ENCODE results near the gene JAM3.

- no peak for TF ChIP-seq CEBPB (IDR thresholded peaks at IDR 0.05)
- no peak for TF ChIP-seq USF1 (IDR thresholded peaks at IDR 0.05)
- TF ChIP-seq NFIC (IDR thresholded peaks at IDR 0.05), result no peak
- TF ChIP-seq MAX (IDR thresholded peaks at IDR 0.05), result no peak
- no peak for TF ChIP-seq FOXM1 (IDR thresholded peaks at IDR 0.05; ENCODE audit: borderline replicate concordance, low read depth)
- TF ChIP-seq REST (IDR thresholded peaks at IDR 0.05; ENCODE audit: low read depth), result no peak
Measured at GRCh38 chr11:134154441-134154840, 85.6 kb downstream of the JAM3 start.
